ENCODE measurements around the gene ZFAND2A.
A peak's percentile ranks its signal among the peaks of the same experiment; 100 is the strongest.
"Not testable (repeated sequence)": the region's sequence is repeated elsewhere in the genome, so short reads cannot be mapped to it uniquely, and the experiment has no call there.

The ZFAND2A gene

DNA sequence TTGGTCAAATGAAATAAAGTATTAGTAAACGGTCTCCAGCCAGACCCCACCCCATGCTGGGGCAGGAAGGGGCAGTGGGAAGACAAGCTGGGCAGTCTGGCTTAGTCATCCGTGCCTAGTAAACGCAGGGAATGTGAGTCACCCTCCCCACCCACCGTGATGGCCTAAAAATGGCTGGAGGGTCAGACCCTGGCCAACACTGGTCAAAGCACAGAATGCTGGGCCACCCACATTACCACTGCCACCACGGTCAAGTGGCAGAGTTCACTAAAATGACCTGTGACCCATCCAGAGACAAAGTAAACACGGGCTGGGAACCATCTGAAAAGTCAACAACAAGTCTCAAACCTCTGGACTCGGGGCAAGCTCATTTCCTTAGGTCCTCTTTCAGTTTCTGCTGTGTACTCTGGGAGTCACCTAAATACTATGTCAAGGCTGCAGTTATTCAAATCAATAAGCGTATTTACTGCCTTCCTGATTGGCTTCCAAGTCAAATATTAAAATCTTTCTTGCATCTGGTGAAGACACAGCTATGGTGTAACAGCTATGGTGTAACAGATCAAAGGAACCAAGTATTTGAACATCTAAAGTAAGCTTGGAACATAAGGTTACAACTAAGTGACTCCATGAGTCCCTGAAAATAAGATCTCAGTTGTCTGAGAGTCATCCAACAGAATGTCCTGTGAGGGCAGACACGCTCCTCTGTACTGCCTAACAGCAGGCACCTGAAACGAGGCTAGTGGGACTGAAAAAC, 3.0 kb downstream of the ZFAND2A start:
- Histone ChIP-seq H3K4me3 (replicated peaks; ENCODE audit: insufficient read depth, low read length) (no peak overlapping the region), H3K27me3 (ENCODE audit: insufficient read depth, poor library complexity, severe bottlenecking) (no peaks in the 10 kb centered on the region), H3K27ac (replicated peaks) (peak overlapping the region; percentile 36)
- TF ChIP-seq GABPA (IDR thresholded peaks at IDR 0.05; ENCODE audit: low read depth) (no peak), POLR2AphosphoS5 (IDR thresholded peaks at IDR 0.05; ENCODE audit: low read depth) (no peak), SPI1 (IDR thresholded peaks at IDR 0.05; ENCODE audit: borderline replicate concordance, low read depth) (no peak)
- TF ChIP-seq, protein P1, sequence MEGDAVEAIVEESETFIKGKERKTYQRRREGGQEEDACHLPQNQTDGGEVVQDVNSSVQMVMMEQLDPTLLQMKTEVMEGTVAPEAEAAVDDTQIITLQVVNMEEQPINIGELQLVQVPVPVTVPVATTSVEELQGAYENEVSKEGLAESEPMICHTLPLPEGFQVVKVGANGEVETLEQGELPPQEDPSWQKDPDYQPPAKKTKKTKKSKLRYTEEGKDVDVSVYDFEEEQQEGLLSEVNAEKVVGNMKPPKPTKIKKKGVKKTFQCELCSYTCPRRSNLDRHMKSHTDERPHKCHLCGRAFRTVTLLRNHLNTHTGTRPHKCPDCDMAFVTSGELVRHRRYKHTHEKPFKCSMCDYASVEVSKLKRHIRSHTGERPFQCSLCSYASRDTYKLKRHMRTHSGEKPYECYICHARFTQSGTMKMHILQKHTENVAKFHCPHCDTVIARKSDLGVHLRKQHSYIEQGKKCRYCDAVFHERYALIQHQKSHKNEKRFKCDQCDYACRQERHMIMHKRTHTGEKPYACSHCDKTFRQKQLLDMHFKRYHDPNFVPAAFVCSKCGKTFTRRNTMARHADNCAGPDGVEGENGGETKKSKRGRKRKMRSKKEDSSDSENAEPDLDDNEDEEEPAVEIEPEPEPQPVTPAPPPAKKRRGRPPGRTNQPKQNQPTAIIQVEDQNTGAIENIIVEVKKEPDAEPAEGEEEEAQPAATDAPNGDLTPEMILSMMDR (IDR thresholded peaks at IDR 0.05; ENCODE audit: insufficient read depth, low read length): no peak
- TF ChIP-seq, protein P2, sequence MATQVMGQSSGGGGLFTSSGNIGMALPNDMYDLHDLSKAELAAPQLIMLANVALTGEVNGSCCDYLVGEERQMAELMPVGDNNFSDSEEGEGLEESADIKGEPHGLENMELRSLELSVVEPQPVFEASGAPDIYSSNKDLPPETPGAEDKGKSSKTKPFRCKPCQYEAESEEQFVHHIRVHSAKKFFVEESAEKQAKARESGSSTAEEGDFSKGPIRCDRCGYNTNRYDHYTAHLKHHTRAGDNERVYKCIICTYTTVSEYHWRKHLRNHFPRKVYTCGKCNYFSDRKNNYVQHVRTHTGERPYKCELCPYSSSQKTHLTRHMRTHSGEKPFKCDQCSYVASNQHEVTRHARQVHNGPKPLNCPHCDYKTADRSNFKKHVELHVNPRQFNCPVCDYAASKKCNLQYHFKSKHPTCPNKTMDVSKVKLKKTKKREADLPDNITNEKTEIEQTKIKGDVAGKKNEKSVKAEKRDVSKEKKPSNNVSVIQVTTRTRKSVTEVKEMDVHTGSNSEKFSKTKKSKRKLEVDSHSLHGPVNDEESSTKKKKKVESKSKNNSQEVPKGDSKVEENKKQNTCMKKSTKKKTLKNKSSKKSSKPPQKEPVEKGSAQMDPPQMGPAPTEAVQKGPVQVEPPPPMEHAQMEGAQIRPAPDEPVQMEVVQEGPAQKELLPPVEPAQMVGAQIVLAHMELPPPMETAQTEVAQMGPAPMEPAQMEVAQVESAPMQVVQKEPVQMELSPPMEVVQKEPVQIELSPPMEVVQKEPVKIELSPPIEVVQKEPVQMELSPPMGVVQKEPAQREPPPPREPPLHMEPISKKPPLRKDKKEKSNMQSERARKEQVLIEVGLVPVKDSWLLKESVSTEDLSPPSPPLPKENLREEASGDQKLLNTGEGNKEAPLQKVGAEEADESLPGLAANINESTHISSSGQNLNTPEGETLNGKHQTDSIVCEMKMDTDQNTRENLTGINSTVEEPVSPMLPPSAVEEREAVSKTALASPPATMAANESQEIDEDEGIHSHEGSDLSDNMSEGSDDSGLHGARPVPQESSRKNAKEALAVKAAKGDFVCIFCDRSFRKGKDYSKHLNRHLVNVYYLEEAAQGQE (IDR thresholded peaks at IDR 0.05; ENCODE audit: insufficient replicate concordance, low read depth): no peak
- DNase-seq (ENCODE audit: low read depth in 1 of 2, low spot score in 1 of 2): peak in 1 of 2 experiments; percentile 32

DNA sequence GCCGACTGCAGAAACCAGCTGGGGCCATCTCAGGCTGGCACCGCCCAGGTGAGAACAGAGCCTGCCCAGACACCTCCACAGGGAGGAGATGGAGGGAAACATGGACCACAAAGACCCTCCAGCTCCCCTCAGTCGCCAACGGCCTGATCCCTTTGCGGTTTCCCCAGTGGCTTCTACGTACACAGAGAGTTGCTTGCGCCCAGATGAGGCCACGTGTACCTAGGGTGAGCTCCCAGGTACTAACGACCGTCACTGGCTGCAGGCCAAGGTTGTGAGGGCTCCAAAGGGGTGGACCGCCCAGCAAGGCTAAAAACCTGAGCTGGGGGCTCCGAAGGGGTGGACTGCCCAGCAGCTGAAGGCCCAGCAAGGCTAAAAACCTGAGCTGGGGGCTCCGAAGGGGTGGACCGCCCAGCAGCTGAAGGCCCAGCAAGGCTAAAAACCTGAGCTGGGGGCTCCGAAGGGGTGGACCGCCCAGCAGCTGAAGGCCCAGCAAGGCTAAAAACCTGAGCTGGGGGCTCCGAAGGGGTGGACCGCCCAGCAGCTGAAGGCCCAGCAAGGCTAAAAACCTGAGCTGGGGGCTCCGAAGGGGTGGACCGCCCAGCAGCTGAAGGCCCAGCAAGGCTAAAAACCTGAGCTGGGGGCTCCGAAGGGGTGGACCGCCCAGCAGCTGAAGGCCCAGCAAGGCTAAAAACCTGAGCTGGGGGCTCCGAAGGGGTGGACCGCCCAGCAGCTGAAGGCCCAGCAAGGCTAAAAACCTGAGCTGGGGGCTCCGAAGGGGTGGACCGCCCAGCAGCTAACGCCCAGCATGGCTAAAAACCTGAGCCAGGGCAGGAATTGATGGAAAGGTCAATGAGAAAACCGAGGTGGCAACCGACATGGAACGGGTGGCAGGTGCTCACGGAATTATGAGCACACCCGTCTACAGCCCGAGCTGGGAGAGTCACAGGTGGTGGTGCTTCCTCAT, 3.9 kb downstream of the ZFAND2A start:
- not testable (repeated sequence) for H3K27ac ChIP-seq (replicated peaks); H3K27me3 ChIP-seq (ENCODE audit: insufficient read depth, poor library complexity, severe bottlenecking); H3K4me3 ChIP-seq (replicated peaks; ENCODE audit: insufficient read depth, low read length); DNase-seq (ENCODE audit: low read depth in 1 of 2, low spot score in 1 of 2)

DNA sequence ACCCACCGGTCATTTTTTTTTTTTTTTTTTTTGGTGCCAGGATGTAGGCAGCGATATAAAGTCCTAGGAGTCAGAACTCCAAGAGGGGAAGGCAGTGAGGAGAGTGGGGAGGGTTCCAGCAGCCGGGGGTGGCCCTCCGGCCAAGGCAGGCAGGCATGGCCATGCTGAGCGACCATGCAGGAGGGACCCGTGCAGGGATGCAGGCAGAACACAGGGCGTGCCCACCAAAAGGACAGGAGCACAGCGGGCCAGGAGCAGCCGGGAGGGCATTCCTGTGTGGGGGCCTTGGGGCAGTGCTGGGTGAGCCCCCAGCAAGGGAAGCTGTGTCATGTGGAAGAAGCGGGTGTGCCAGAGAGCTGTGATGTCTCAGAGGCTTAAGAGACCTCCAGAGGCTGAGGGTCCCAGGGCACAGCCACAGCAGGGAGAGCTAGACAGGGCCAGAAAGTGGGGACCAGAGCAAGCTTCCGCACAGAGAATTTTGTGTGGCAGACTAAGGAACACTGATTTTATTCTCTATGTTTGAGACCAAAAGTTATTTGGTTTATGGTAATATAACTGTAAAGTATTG, 5.7 kb downstream of the ZFAND2A start:
- H3K27ac ChIP-seq (replicated peaks): no peak overlapping the region
- H3K27me3 ChIP-seq (ENCODE audit: insufficient read depth, poor library complexity, severe bottlenecking): no peaks in the 10 kb centered on the region
- TF ChIP-seq, protein P2 (IDR thresholded peaks at IDR 0.05; ENCODE audit: insufficient replicate concordance, low read depth): no peak
- no peak for TF ChIP-seq SPI1 (IDR thresholded peaks at IDR 0.05; ENCODE audit: borderline replicate concordance, low read depth)
- TF ChIP-seq, protein P1 (IDR thresholded peaks at IDR 0.05; ENCODE audit: insufficient read depth, low read length): no peak
- TF ChIP-seq POLR2AphosphoS5 (IDR thresholded peaks at IDR 0.05; ENCODE audit: low read depth): no peak
- TF ChIP-seq GABPA (IDR thresholded peaks at IDR 0.05; ENCODE audit: low read depth): no peak
- H3K4me3 ChIP-seq (replicated peaks; ENCODE audit: insufficient read depth, low read length): no peak overlapping the region
- DNase-seq (ENCODE audit: low read depth in 1 of 2, low spot score in 1 of 2): no peak

DNA sequence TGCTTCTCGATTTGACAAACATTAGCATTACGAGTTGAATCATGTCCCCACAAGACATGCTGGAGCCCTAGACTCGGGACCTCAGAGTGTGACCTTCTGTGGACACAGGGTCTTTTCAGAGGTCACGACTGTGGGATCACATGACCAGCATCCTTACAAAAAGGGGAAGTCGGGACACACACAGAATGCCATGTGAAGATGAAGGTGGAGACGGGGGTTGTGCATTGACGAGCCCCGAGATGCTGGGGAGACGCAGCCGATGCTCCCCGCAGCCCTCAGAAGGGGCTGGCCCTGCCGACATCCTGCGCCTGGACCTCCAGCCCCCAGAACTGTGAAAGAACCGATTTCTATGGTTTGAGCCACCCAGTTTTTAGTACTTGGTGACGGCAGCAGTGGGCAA, 7.5 kb downstream of the ZFAND2A start:
- TF ChIP-seq GABPA (IDR thresholded peaks at IDR 0.05; ENCODE audit: low read depth) (no peak), SPI1 (IDR thresholded peaks at IDR 0.05; ENCODE audit: borderline replicate concordance, low read depth) (peak; percentile 64), POLR2AphosphoS5 (IDR thresholded peaks at IDR 0.05; ENCODE audit: low read depth) (no peak)
- TF ChIP-seq, protein P2 (IDR thresholded peaks at IDR 0.05; ENCODE audit: insufficient replicate concordance, low read depth): no peak
- TF ChIP-seq, protein P1 (IDR thresholded peaks at IDR 0.05; ENCODE audit: insufficient read depth, low read length): no peak
- Histone ChIP-seq H3K27me3 (ENCODE audit: insufficient read depth, poor library complexity, severe bottlenecking) (no peaks in the 10 kb centered on the region), H3K4me3 (replicated peaks; ENCODE audit: insufficient read depth, low read length) (no peak overlapping the region), H3K27ac (replicated peaks) (no peak overlapping the region)
- no peak for DNase-seq (ENCODE audit: low read depth in 1 of 2, low spot score in 1 of 2)
